ENCODE measurements around the gene ATP6V1C2.

DNA sequence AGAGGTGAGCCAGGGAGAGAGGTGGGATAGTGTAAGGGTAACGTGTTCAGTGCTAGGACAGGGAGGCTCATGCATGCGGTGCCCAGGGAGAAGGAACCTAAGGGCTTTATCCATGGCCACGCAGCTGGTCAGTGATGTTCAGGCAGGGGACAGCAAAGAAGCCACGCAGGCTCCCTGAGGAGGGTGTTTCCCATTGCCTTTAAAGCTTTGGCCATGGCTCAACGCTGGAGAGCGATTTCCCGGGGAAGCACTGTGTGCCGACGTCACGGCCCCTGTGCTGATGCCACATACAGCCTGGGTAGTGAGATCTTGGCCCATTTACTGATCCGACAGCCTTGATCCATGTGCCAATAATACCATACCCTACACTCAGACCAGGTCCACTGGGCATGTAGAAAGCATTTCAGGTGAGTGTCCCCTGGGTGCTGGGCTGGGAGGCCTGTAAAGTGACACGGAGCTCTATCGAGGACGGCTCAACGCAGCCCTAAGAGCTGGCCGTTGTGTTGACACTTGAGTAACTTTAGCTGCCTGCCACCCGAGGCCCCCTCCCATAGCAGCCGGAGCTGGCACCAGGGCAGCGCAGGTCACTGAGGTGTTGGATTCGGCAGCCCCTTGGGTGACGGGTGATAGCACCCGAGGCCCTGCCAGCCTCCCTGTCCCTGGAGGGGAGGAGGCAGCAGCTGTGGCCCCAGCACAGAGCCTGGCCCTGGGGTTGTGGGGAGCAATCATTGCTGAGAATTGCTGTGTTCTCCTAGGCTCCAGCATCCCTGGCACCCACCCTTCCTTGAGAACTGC, 49.7 kb downstream of the ATP6V1C2 start:
- TF ChIP-seq YY1 (IDR thresholded peaks at IDR 0.05; ENCODE audit: insufficient read depth, insufficient read length): no peak
- no peak for TF ChIP-seq SUZ12 (IDR thresholded peaks at IDR 0.05; ENCODE audit: extremely low read depth, insufficient read depth, insufficient read length)

All from NT2/D1 (cell line).